GM19240 (cell line): Measurements from ENCODE around the gene RAD18.
A peak's percentile ranks its signal among the peaks of the same experiment; 100 is the strongest.

Source experiments
- DNase-seq: peaks from one replicate; pipeline ENCODE4 v3.0.0; 2011; ENCODE audit warnings: low spot score; ENCODE audit not compliant: insufficient read length

The RAD18 gene

GRCh38 chr3:8966150-8966819, 3.0 kb upstream of the RAD18 start:
- DNase-seq, result no peak

- DNase-seq, result no peak
Observed at GRCh38 chr3:8964436-8965370, 1.4 kb upstream of the RAD18 start.

- DNase-seq, result no peak
Observed at GRCh38 chr3:8962226-8962861, 928 bp downstream of the RAD18 start.

GRCh38 chr3:8959668-8960067, 3.6 kb downstream of the RAD18 start:
- no peak for DNase-seq

GRCh38 chr3:8954938-8955763, 8.1 kb downstream of the RAD18 start:
- DNase-seq, result peak; percentile 3

- DNase-seq, result no peak
Observed at GRCh38 chr3:8953313-8953712, 10.0 kb downstream of the RAD18 start.

- no peak for DNase-seq
Observed at GRCh38 chr3:8952130-8952529, 11.1 kb downstream of the RAD18 start.

- DNase-seq, result no peak
Observed at GRCh38 chr3:8945890-8946600, 17.2 kb downstream of the RAD18 start.

GRCh38 chr3:8942746-8943488, 20.4 kb downstream of the RAD18 start:
- no peak for DNase-seq

GRCh38 chr3:8942115-8942514, 21.2 kb downstream of the RAD18 start:
- DNase-seq, result no peak

GRCh38 chr3:8938021-8938420, 25.3 kb downstream of the RAD18 start:
- no peak for DNase-seq

GRCh38 chr3:8937064-8938020, 25.9 kb downstream of the RAD18 start:
- DNase-seq, result no peak

- no peak for DNase-seq
Observed at GRCh38 chr3:8932507-8932906, 30.8 kb downstream of the RAD18 start.

- no peak for DNase-seq
Observed at GRCh38 chr3:8931342-8931741, 31.9 kb downstream of the RAD18 start.

- DNase-seq, result no peak
Observed at GRCh38 chr3:8929860-8930259, 33.4 kb downstream of the RAD18 start.

- no peak for DNase-seq
Observed at GRCh38 chr3:8914491-8914890, 48.8 kb downstream of the RAD18 start.

GRCh38 chr3:8911781-8912180, 51.5 kb downstream of the RAD18 start:
- DNase-seq, result no peak

GRCh38 chr3:8909160-8909559, 54.1 kb downstream of the RAD18 start:
- DNase-seq, result no peak

- no peak for DNase-seq
Observed at GRCh38 chr3:8903191-8903590, 60.1 kb downstream of the RAD18 start.
